GM12874 (cell line): ENCODE measurements around the gene MAPK9.

Experiments
- TF ChIP-seq, protein P1 (sequence below): IDR thresholded peaks from 2 replicates; pipeline ENCODE4 v1.5.1; 2011; ENCODE audit warnings: low read depth, mild to moderate bottlenecking, control low read depth, low read length, moderate library complexity; ENCODE audit not compliant: insufficient read depth

MAPK9 gene

GRCh38 chr5:180212363-180213255, 79.3 kb downstream of the MAPK9 start:
- TF ChIP-seq, protein P1, sequence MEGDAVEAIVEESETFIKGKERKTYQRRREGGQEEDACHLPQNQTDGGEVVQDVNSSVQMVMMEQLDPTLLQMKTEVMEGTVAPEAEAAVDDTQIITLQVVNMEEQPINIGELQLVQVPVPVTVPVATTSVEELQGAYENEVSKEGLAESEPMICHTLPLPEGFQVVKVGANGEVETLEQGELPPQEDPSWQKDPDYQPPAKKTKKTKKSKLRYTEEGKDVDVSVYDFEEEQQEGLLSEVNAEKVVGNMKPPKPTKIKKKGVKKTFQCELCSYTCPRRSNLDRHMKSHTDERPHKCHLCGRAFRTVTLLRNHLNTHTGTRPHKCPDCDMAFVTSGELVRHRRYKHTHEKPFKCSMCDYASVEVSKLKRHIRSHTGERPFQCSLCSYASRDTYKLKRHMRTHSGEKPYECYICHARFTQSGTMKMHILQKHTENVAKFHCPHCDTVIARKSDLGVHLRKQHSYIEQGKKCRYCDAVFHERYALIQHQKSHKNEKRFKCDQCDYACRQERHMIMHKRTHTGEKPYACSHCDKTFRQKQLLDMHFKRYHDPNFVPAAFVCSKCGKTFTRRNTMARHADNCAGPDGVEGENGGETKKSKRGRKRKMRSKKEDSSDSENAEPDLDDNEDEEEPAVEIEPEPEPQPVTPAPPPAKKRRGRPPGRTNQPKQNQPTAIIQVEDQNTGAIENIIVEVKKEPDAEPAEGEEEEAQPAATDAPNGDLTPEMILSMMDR, result no peak

DNA sequence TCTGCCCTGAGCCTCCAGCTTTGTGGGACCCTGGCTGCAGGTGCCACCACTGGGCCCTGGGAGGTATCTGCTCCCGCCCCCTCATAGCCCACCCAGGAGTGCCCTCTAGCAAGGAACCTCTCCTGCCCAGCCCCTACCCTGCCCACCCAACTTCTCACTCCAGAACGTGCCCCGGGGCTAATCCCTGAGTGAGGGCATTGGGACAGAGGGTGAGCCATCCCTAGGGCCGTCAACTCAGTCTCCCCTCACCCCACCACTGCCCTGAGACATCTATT, 80.2 kb downstream of the MAPK9 start:
- TF ChIP-seq, protein P1, result no peak

GRCh38 chr5:180210961-180211760, 80.7 kb downstream of the MAPK9 start:
- TF ChIP-seq, protein P1, result no peak

DNA sequence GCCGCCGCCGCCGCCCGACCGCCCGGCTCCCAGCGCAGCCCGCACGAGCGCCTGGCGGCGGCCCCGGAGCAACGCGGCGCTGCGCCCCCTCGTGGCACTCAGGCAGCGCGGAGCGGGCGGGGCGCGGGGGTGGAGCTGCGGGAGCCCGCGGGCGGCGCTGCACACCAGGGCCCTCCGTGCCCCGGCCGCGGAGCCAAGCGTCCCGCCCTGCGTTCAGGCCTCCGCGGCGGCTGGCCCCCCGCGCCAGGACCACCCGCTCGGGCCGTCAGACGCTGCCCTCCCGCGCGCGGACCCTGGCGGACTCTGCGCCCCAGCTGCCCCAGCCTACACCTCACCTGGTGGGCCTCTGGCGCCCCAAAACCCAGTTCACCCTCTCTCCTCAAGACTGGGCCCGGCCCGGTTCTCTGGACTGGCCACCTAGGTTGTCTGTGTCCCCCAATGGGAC, 82.7 kb downstream of the MAPK9 start, which contains the start of gene RASGEF1C:
TSS of gene RASGEF1C (minus strand) at position 75 of the 445 bp plus-strand sequence. CDS start 71,159 bp downstream, outside the sequence.
- TF ChIP-seq, protein P1, result peak; percentile 18; the same call in 1 of the 2 replicates

DNA sequence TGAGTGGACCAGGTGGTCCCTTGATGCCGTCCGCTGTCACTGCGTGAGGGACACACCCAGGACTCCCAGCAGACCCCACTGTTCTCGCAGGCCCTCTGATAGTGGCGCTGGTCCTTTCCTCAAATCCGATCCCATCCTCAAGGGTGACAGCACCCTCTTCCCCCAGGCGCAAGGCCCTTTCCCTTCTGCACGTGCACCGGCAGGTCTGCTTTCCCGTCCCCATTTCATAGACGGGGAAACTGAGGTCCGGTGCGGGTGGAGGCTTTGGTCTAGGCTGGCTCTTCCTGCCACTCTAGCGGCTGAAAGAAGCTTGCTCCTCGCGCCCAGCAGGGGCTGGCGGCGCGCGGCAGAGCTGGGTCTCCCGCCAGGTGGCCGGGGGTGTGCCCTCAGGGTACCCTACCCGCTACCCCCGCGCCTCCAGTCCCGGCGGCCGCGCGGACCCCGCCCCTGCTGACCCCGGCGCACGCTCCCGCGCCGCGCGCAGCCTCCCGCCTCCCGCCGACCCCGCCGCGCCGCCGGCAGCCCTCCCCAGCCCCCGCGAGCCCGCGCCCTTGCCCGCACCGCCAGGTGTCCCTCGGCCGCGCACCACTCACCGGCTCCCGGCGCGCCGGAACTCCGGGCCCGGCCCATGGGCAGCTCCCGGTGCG, 83.3 kb downstream of the MAPK9 start:
- TF ChIP-seq, protein P1, result no peak

GRCh38 chr5:180208038-180208434, 83.8 kb downstream of the MAPK9 start:
- TF ChIP-seq, protein P1, result no peak

GRCh38 chr5:180207593-180207992, 84.3 kb downstream of the MAPK9 start:
- TF ChIP-seq, protein P1, result no peak
